Caco-2 (cell line): Measurements from ENCODE around the gene FGFR3. TPM values are rescaled to one million over a fixed set of nuclear protein-coding genes. Genes with fewer than 3 reads are reported as not detected.

Experiments
- BruUV-seq: library from RNA; stranded (reverse); fragments of 400-500 nt; replicated peaks from 2 replicates; lab custom pipeline; 2021; lab: Mats Ljungman, UMichigan
- CTCF ChIA-PET: fragments of 300-600 bp; sonication (Branson Sonifier 250); formaldehyde crosslinking; loops from one replicate; lab custom pipeline; 2022; ENCODE audit warnings: antibody characterized with exemption; lab: Charles Lee
- POLR2A ChIA-PET: fragments of 300-600 bp; sonication (Branson Sonifier 250); formaldehyde crosslinking; loops from one replicate; lab custom pipeline; 2022; ENCODE audit warnings: antibody characterized with exemption; lab: Charles Lee
- DNase-seq, 2 experiments: peaks; one replicate each; pipeline versions ENCODE4 v3.0.0 to v3.0.0-alpha.2; 2020 to 2022
- H3K27me3 ChIP-seq: replicated peaks from 2 replicates; pipeline ENCODE4 v1.6.0; 2011; ENCODE audit warnings: low read length; ENCODE audit not compliant: control insufficient read depth, insufficient read depth
- H3K36me3 ChIP-seq: 2 replicates; pipeline ENCODE4 v1.5.1; 2011; ENCODE audit warnings: low read length; ENCODE audit not compliant: control insufficient read depth, insufficient read depth
- H3K4me1 ChIP-seq: fragments of 250-450 bp; sonication (Bioruptor Pico); 2 replicates; pipeline ENCODE4 v1.5.1; 2020; ENCODE audit warnings: mild to moderate bottlenecking
- H3K4me3 ChIP-seq: 2 replicates; pipeline ENCODE4 v1.5.1; 2011; ENCODE audit warnings: low read depth, mild to moderate bottlenecking, control low read depth, low read length
- H3K9me3 ChIP-seq: fragments of 250-450 bp; sonication (Bioruptor Pico); 2 replicates; pipeline ENCODE4 v1.5.1; 2020; ENCODE audit warnings: mild to moderate bottlenecking, moderate library complexity
- H3K27ac Mint-ChIP-seq: one replicate; pipeline ENCODE4 v1.8.0; 2022; ENCODE audit warnings: mixed read lengths; ENCODE audit not compliant: unreplicated experiment
- H3K27me3 Mint-ChIP-seq: one replicate; pipeline ENCODE4 v1.8.0; 2022; ENCODE audit warnings: mixed read lengths; ENCODE audit not compliant: insufficient read depth, unreplicated experiment
- H3K36me3 Mint-ChIP-seq: one replicate; pipeline ENCODE4 v1.8.0; 2022; ENCODE audit warnings: mild to moderate bottlenecking, mixed read lengths; ENCODE audit not compliant: insufficient read depth, unreplicated experiment
- H3K4me1 Mint-ChIP-seq: one replicate; pipeline ENCODE4 v1.8.0; 2022; ENCODE audit warnings: low read depth, mixed read lengths; ENCODE audit not compliant: unreplicated experiment
- H3K4me3 Mint-ChIP-seq: one replicate; pipeline ENCODE4 v1.8.0; 2022; ENCODE audit warnings: mild to moderate bottlenecking, moderate library complexity, mixed read lengths; ENCODE audit not compliant: unreplicated experiment
- H3K9me3 Mint-ChIP-seq: one replicate; pipeline ENCODE4 v1.8.0; 2022; ENCODE audit warnings: mixed read lengths; ENCODE audit not compliant: unreplicated experiment
- CTCF ChIP-seq, 2 experiments: fragments of 200-600 bp in 1 of 2; IDR thresholded peaks; 1 replicate in 1 of 2; 2 replicates in 1 of 2; pipeline versions ENCODE4 v1.5.1 to v1.8.0; 2011 to 2022; ENCODE audit warnings: antibody characterized with exemption in 1 of 2, control low read depth in 1 of 2, inconsistent platforms in 1 of 2, low read depth in 1 of 2, low read length in 1 of 2, mild to moderate bottlenecking in 1 of 2, moderate library complexity in 1 of 2; ENCODE audit not compliant: insufficient read depth in 1 of 2, severe bottlenecking in 1 of 2, unreplicated experiment in 1 of 2
- intact Hi-C: fragments of 100-400 bp; cut with micrococcal nuclease; formaldehyde crosslinking; loops from one replicate; pipeline ENCODE4 v1.10.0; 2022; ENCODE audit not compliant: unreplicated experiment
- total RNA-seq: library from RNA; stranded (reverse); gene quantifications from 2 replicates; pipeline ENCODE4 v1.2.3, GENCODE V29; 2022

FGFR3 gene
- total RNA-seq, 1 experiment from 2014 or later: 132 TPM

- Mint-ChIP-seq H3K9me3 (no peaks in the 10 kb centered on the region), H3K27me3 (no peaks in the 10 kb centered on the region), H3K4me3 (peak overlapping the region; percentile 69), H3K27ac (peak overlapping the region; percentile 89), H3K4me1 (peaks cover 12% of the 10 kb centered on the region), H3K36me3 (peaks cover 6% of the 10 kb centered on the region)
- ChIA-PET CTCF (interaction anchor here (0.5 to 2.2 kb wide), 21 partner anchors 10 to 644 kb away, joined by 3 to 35 read pairs (median 5); partner anchors contain the start of gene FGFR3), POLR2A (interaction anchor here (0.8 to 1.6 kb wide), 4 partner anchors 9 to 27 kb away, joined by 4 to 23 read pairs (median 6); partner anchors contain the start of gene FGFR3)
- peaks cover 52% of the 10 kb centered on the region for H3K4me1 ChIP-seq
- peak overlapping the region; percentile 42 for H3K4me3 ChIP-seq
- intact Hi-C loops: loop anchor here (1.0 to 2.0 kb wide), 3 partner anchors 14 to 42 kb away; no protein-coding TSS in a partner anchor
- TSS peak; percentile 81 for BruUV-seq
- no peaks in the 10 kb centered on the region for H3K36me3 ChIP-seq
- peak; percentile 86 to 91 for DNase-seq
- no peak for TF ChIP-seq CTCF (IDR thresholded peaks at IDR 0.05; ENCODE audit: insufficient read depth in 1 of 2, low read depth in 1 of 2, low read length in 1 of 2, severe bottlenecking in 1 of 2, unreplicated experiment in 1 of 2)
- no peaks in the 10 kb centered on the region for H3K9me3 ChIP-seq
- H3K27me3 ChIP-seq: no peaks in the 10 kb centered on the region
Observed at GRCh38 chr4:1768367-1769034, 24.6 kb upstream of the FGFR3 start.

GRCh38 chr4:1769692-1770091, 23.4 kb upstream of the FGFR3 start:
- intact Hi-C loops: loop anchor here (2.0 kb wide), 1 partner anchor 13 kb away; no protein-coding TSS in a partner anchor
- peaks cover 52% of the 10 kb centered on the region for H3K4me1 ChIP-seq
- Mint-ChIP-seq H3K9me3 (no peaks in the 10 kb centered on the region), H3K27ac (peak overlapping the region; percentile 89), H3K4me1 (peaks cover 12% of the 10 kb centered on the region), H3K27me3 (no peaks in the 10 kb centered on the region), H3K36me3 (peaks cover 6% of the 10 kb centered on the region), H3K4me3 (no peak overlapping the region)
- DNase-seq: no peak
- H3K9me3 ChIP-seq: no peaks in the 10 kb centered on the region
- no peak overlapping the region for H3K4me3 ChIP-seq
- ChIA-PET CTCF (interaction anchor here (0.7 kb wide), 1 partner anchor 13 kb away, joined by 5 read pairs; no protein-coding TSS in a partner anchor), POLR2A (no interaction called here)
- no peaks in the 10 kb centered on the region for H3K27me3 ChIP-seq
- H3K36me3 ChIP-seq: no peaks in the 10 kb centered on the region
- no TSS peak for BruUV-seq
- no peak for TF ChIP-seq CTCF (IDR thresholded peaks at IDR 0.05; ENCODE audit: insufficient read depth in 1 of 2, low read depth in 1 of 2, low read length in 1 of 2, severe bottlenecking in 1 of 2, unreplicated experiment in 1 of 2)

GRCh38 chr4:1770245-1770644, 22.8 kb upstream of the FGFR3 start:
- POLR2A ChIA-PET: no interaction called here
- peaks cover 12% of the 10 kb centered on the region for H3K4me1 Mint-ChIP-seq

More at GRCh38 chr4:1770245-1770644, 22.8 kb upstream of the FGFR3 start:
- Mint-ChIP-seq H3K27me3 (no peaks in the 10 kb centered on the region), H3K9me3 (no peaks in the 10 kb centered on the region), H3K27ac (no peak overlapping the region), H3K4me3 (no peak overlapping the region), H3K36me3 (peaks cover 6% of the 10 kb centered on the region)
- Histone ChIP-seq H3K4me3 (no peak overlapping the region), H3K27me3 (no peaks in the 10 kb centered on the region), H3K4me1 (peaks cover 52% of the 10 kb centered on the region), H3K36me3 (no peaks in the 10 kb centered on the region), H3K9me3 (no peaks in the 10 kb centered on the region)
- CTCF ChIA-PET: no interaction called here
- DNase-seq: no peak
- BruUV-seq: no TSS peak
- no peak for TF ChIP-seq CTCF (IDR thresholded peaks at IDR 0.05; ENCODE audit: insufficient read depth in 1 of 2, low read depth in 1 of 2, low read length in 1 of 2, severe bottlenecking in 1 of 2, unreplicated experiment in 1 of 2)
- intact Hi-C loops: no loop called here
